ENCODE results near the gene TFPI.
"Not testable (repeated sequence)": the region's sequence is repeated elsewhere in the genome, so short reads cannot be mapped to it uniquely, and the experiment has no call there.

The TFPI gene

GRCh38 chr2:187567126-187567525 is 12.9 kb upstream of the TFPI start:
- no peak for TF ChIP-seq CTCF (IDR thresholded peaks at IDR 0.05; ENCODE audit: low read depth, low read length)
- H3K27ac ChIP-seq = no peak overlapping the region
- no peak for DNase-seq

GRCh38 chr2:187566712-187567111 is 12.5 kb upstream of the TFPI start:
- H3K36me3 ChIP-seq = no peaks in the 10 kb centered on the region
- H3K4me3 ChIP-seq (ENCODE audit: low read depth, low read length) = no peak overlapping the region
- TF ChIP-seq CTCF (IDR thresholded peaks at IDR 0.05; ENCODE audit: low read depth, low read length) = no peak
- H3K27me3 ChIP-seq (ENCODE audit: insufficient read depth, low read depth, severe bottlenecking) = no peaks in the 10 kb centered on the region
- no peak for DNase-seq
- H3K9me3 ChIP-seq (ENCODE audit: severe bottlenecking) = no peaks in the 10 kb centered on the region
- H3K27ac ChIP-seq = no peak overlapping the region

More at GRCh38 chr2:187567126-187567525, 12.9 kb upstream of the TFPI start:
- H3K27me3 ChIP-seq (ENCODE audit: insufficient read depth, low read depth, severe bottlenecking) = no peaks in the 10 kb centered on the region
- no peaks in the 10 kb centered on the region for H3K36me3 ChIP-seq
- H3K9me3 ChIP-seq (ENCODE audit: severe bottlenecking) = peaks cover under 1% of the 10 kb centered on the region
- no peak overlapping the region for H3K4me3 ChIP-seq (ENCODE audit: low read depth, low read length)

- DNase-seq = no peak
- no peak for TF ChIP-seq CTCF (IDR thresholded peaks at IDR 0.05; ENCODE audit: low read depth, low read length)
- Histone ChIP-seq H3K27me3 (ENCODE audit: insufficient read depth, low read depth, severe bottlenecking) (no peaks in the 10 kb centered on the region), H3K27ac (no peak overlapping the region), H3K9me3 (ENCODE audit: severe bottlenecking) (no peaks in the 10 kb centered on the region), H3K4me3 (ENCODE audit: low read depth, low read length) (no peak overlapping the region), H3K36me3 (no peaks in the 10 kb centered on the region)
Measured at GRCh38 chr2:187566266-187566665, 12.0 kb upstream of the TFPI start.

- not testable (repeated sequence) for H3K4me3 ChIP-seq (ENCODE audit: low read depth, low read length); H3K9me3 ChIP-seq (ENCODE audit: severe bottlenecking); H3K36me3 ChIP-seq; H3K27ac ChIP-seq; DNase-seq; H3K27me3 ChIP-seq (ENCODE audit: insufficient read depth, low read depth, severe bottlenecking)
Measured at GRCh38 chr2:187565618-187566017, 11.4 kb upstream of the TFPI start.

- not testable (repeated sequence) for H3K36me3 ChIP-seq; H3K27ac ChIP-seq; H3K9me3 ChIP-seq (ENCODE audit: severe bottlenecking); H3K4me3 ChIP-seq (ENCODE audit: low read depth, low read length); H3K27me3 ChIP-seq (ENCODE audit: insufficient read depth, low read depth, severe bottlenecking); DNase-seq
Measured at GRCh38 chr2:187556493-187556892, 2.3 kb upstream of the TFPI start.

- no peaks in the 10 kb centered on the region for H3K9me3 ChIP-seq (ENCODE audit: severe bottlenecking)
- no peaks in the 10 kb centered on the region for H3K36me3 ChIP-seq
- H3K4me3 ChIP-seq (ENCODE audit: low read depth, low read length) = no peak overlapping the region
- TF ChIP-seq CTCF (IDR thresholded peaks at IDR 0.05; ENCODE audit: low read depth, low read length) = no peak
- DNase-seq = no peak
- H3K27ac ChIP-seq = no peak overlapping the region
- H3K27me3 ChIP-seq (ENCODE audit: insufficient read depth, low read depth, severe bottlenecking) = no peaks in the 10 kb centered on the region
Measured at GRCh38 chr2:187554704-187555082, 458 bp upstream of the TFPI start.

- DNase-seq = no peak
- Histone ChIP-seq H3K4me3 (ENCODE audit: low read depth, low read length) (no peak overlapping the region), H3K9me3 (ENCODE audit: severe bottlenecking) (no peaks in the 10 kb centered on the region), H3K27me3 (ENCODE audit: insufficient read depth, low read depth, severe bottlenecking) (no peaks in the 10 kb centered on the region), H3K36me3 (no peaks in the 10 kb centered on the region), H3K27ac (no peak overlapping the region)
- TF ChIP-seq CTCF (IDR thresholded peaks at IDR 0.05; ENCODE audit: low read depth, low read length) = no peak
Measured at GRCh38 chr2:187552828-187553681, 1.2 kb downstream of the TFPI start.
